Nucleus accumbens (tissue), 56 donors: Measurements from ENCODE around the gene ENTR1.
"Not testable (repeated sequence)": the region's sequence is repeated elsewhere in the genome, so short reads cannot be mapped to it uniquely, and the experiment has no call there.

Source experiments
- DNase-seq, 56 donors: peaks; one replicate each; lab custom pipeline; 2025; lab: John Stamatoyannopoulos, UW

Gene ENTR1

DNA sequence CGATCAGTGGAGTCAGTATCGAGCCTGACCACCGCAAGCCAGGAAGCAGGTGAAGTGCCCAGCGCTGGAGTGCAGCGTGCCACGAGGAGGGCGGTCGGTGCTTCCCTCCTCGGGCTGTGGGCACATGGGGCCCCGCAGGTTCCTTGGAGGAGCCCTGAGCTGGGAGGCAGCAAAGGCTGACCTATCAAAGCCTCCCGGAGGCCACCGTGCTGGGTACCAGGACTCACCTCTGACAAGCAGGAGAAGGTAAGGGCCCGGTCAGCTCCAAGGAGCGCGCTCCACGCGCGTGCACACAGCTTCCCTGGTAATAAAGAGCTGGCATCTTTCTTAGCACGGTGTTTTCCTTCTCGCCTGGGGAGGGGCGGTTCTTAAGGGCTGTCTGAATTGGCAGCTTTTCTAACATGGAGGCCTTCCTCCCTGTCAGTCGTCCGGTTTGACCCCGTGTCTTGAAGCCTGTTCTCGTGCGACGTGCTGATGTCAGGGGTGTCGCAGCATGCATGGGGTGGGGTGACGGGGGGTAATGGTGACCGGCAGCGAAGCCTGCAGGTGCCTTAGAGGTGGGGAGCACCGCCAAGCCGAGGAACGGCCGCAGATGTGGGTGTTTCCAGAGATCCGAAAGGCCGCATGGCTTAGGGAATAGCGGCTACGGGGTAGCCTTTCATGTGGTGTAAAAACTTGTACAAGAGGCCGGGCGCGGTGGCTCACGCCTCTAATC lies 13.2 kb upstream of the ENTR1 start:
- DNase-seq = no peak

DNA sequence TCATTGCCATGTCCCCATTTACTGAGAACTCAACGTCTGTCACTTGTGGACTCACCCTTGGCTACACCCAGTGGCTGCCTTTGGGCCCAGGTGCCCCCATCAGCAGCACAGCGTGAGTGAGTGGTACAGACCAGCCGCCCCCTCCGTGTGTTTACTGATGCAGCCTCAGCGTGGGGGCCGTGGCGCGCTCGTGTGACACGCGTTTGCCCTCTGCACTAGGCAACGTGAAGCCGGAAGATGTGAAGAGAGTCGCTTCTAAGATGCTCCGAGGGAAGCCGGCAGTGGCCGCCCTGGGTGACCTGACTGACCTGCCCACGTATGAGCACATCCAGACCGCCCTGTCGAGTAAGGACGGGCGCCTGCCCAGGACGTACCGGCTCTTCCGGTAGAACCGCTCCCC lies 12.5 kb upstream of the ENTR1 start:
- no peak for DNase-seq

DNA sequence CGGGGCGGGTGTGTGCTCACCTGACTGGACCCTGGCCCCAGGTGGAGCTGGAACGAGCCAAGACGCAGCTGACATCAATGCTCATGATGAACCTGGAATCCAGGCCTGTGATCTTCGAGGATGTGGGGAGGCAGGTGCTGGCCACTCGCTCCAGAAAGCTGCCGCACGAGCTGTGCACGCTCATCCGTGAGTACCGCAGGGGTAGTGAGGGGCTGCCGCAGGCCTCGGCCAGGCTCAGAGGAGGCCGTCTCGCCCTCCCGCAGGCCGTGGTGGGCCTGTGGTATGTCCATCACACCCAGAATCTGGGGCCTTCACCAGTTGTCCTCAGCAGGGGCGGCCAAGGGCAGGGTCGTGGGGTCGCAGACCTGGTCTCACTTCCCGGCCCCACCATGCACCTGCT lies 11.4 kb upstream of the ENTR1 start:
- DNase-seq = no peak

DNA sequence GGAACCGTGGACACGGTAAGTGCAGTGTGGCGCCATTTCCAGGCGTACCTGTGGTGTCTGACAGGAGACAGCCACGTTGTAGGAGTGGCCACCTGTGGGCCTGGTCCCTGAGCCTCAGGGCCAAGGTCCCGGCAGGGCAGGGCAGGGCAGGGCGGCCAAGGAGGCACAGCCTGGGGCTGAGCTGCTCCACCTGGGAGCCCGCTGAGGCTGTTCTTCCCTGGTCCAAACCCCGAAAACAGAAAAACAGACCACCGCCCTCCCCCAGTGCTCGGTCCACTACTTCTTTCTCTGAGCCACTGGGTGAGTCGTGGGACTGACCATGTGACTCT lies 8.6 kb upstream of the ENTR1 start:
- DNase-seq = no peak

DNA sequence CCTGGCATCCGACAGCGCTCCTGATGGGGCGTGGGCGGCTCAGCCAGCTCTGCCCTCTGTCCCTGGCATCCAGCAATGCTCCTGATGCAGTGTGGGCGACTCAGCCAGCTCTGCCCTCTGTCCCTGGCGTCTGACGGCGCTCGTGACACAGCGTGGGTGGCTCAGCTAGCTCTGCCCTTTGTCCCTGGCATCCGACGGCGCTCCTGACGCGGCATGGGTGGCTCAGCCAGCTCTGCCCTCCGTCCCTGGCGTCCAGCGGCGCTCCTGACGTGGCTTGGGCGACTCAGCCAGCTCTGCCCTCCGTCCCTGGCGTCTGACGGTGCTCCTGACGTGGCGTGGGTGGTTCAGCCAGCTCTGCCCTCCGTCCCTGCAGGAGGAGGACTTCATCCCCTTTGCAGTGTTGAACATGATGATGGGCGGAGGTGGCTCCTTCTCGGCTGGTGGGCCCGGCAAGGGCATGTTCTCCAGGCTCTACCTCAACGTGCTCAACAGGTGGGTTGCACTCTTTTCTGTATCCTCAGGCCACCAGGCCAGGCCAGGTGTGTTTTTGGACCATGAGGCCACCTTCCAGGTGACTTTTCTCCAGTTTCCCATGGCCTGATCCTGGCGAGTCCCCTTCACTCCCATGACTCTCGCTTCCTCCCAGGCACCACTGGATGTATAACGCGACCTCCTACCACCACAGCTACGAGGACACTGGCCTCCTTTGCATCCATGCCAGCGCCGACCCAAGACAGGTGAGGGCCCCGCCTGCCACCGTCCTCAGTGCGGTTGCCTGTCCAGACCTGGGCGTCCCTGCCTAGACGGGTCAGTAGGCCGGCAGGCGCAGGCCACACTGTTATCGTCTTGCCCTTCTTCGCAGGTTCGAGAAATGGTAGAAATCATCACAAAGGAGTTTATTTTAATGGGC lies 8.0 kb upstream of the ENTR1 start:
- no peak for DNase-seq

DNA sequence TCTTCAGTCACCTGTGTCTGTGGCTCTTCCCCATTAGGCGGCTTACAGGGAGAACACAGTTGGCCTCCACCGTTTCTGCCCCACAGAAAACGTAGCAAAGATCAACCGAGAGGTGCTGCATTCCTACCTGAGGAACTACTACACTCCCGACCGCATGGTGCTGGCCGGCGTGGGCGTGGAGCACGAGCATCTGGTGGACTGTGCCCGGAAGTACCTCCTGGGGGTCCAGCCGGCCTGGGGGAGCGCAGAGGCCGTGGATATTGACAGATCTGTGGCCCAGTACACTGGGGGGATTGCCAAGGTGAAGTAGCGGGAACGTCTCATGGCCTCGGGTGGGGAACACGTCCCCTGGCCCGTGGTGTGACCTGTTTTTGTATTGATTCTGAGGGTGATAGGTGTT lies 6.5 kb upstream of the ENTR1 start:
- DNase-seq = no peak

DNA sequence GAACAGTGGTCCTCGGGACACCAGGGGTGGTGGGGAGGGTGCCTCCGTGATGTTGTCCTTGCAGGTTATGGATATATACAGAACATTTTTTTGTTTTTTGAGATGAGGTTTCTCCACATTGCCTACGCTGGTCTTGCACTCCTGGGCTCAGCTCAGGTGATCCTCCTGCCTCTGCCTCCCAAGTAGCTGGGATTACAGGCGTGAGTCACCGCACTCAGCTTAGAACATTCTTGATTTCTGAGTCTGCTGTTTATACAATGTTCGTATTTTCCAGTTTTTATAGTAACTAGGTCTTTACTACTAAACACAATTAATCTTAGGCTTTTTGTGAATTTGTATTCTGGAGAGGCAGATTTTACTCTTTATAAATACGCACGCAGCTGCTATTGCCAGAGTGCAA lies 6.0 kb upstream of the ENTR1 start:
- no peak for DNase-seq

DNA sequence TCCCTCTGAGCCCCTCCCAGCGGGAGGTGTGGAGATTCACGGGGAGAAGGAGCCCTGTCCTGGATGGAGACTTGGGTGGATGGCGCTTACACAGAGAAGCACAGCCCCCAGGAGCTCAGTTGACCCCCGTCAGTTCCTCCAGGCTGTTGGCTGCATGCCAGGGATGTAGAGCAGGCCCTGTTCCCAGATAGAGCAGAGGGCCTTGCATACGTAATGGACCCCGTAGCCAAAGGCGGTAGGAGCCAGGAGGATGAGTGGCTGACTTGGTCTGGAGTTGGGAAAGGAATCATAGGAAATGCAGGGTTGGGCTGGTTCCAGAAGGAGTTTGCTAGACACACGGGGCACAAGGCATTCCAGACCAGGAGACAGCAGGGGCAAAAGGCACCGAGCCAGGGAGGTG lies 2.5 kb upstream of the ENTR1 start:
- DNase-seq = peak in 13 of 56 donors; percentile 7 to 50 (median 20)

DNA sequence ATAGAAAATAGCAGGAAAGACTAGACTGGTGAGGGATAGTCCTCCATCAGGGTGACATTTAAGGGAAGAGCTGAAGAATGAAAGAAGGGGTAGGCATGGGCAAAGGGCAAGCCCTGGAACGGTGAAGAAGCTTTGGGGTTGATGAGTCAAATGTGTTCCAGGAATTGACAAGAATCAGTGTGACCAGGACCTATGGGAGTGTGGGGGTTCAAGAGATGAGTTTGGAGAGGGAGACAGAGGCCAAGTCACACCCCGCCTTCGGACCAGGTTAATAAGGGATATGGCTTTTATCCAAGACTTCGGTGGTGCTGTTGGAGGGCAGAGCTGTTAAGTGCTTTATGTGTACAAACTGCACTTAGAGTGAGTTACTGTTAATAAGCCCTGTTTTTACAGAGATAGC lies 964 bp upstream of the ENTR1 start:
- no peak for DNase-seq

DNA sequence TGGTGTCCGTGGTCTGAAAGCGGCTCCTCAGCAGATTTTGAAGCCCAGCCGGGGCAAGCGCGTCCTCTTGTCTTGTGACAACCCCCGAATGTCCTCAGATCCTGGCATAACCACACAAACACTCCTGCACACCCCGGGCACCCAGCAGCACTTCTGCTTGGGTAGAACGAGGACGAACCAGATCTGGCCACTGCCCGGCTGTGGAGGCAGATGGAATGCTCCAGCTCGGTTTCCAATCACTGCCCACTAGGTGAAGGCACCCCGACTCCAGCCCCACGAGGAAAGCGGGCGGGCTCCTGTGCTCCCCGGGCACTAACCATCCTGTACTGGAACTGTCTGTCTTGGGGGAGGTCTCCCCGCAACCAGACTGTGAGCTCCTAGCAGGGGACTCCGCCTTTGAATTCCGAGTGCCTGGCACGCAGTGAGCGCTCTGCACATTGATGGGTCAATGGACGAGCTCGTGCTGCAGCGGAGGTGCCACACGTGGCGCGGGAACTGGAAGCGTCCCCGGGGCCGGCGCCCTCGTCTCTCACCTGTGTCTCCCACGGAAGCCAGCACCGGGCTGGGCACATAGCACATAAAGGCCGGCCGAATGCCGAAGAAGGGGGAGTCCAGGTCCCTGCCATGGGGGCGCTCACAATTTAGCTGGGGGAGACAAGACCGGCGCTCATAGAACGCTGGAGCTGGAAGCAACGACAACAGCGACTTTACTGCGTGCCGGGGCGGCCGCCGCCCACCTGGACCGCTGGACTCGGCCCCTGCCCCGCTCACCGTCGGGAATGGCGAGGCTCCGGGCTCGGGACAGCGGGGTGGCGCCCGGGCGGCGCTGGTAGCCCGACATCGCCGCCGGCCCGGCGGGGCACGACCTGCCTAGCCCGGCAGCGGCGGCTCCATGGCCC lies 608 bp downstream of the ENTR1 start:
- peak in 20 of 56 donors; percentile 4 to 49 (median 19) for DNase-seq

DNA sequence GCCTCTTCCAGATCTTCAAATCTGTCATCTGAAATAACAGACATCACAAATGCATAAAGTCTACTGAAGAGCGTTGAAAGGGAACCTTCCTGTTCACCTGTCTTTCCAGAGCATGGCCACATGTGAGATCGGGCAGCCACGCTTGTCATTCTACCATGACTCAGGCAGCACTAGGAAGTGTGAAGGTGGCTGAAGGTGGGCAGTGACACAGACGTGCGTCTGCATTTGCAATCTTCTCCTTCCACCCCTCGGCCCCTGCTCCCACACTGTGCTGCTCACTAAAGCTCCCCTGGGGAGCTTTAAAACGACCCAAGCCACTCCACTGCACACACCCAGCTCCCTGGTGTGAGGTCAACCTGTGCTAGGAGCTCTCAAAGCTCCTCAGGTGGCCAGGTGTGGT lies 2.5 kb downstream of the ENTR1 start:
- DNase-seq = peak in 3 of 56 donors; percentile 2 to 12 (median 3)

DNA sequence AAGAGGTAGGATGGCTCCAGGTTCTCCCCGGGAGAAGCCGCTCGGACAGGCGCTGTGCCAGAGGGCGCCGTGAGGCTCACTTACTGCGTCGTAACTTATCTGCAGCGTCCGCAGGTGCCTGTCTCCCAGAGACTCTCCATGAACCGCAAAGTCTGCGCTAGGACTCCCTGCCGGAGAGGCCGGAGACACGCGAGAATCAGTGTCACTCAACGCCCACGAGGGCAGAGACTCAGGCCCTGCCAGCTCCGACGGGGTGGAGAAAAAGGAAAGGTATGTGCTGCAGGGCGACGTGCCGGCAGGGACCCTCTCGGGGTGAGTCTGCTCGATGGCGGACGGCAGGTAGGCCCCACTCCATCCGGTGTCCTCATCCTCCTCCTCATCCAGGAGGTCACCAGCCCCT lies 3.4 kb downstream of the ENTR1 start:
- not testable (repeated sequence) for DNase-seq

DNA sequence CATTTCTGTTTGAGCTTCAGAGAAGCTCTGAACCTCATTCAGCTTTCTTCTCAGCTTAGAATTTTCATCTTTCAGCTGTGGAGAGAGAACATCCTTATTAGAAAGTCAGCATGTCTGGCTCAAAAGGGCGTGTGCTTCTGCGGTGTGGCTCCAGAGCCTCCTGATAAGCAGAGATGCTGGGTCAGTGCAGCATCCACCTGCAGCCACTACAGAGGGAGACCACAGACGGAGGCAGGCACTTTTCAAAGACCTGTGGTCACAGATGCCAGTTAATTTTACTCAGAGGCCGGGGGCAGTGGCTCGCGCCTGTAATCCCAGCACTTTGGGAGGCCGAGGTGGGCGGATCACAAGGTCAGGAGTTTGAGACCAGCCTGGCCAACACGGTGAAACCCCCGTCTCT lies 4.5 kb downstream of the ENTR1 start:
- not testable (repeated sequence) for DNase-seq

DNA sequence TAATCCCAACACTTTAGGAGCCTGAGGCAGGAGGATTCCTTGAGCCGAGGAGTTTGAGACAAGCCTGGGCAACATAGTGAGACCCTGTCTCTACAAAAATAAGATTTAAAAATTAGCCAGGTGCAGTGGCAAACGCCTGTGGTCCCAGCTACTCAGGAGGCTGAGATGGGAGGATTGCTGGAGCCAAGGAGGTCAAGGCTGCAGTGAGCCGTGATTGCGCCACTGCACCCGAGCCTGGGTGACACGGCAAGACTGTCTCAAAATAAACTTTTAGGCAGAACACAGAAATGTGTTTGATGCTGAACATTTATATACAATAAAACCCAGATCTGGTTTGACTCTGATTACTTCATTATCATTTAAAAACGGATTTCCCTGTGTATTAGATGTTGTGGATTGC lies 4.9 kb downstream of the ENTR1 start:
- no peak for DNase-seq

DNA sequence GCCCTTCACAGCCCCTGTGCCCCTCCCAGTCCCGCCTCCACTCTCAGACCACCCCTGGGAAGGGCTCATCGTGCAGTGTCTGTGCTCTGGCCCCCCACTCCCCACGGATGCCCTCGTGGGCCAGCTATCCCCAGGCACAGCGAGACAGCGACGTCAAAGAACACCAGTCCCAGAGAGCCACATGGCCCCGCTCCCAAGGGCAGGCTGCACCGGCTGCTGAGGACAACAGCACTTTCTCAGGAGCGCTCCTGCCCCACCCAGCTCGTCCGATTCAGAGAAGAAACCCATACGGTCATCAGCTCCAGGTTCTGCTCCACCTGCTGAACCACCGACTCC lies 5.6 kb downstream of the ENTR1 start:
- DNase-seq = no peak

DNA sequence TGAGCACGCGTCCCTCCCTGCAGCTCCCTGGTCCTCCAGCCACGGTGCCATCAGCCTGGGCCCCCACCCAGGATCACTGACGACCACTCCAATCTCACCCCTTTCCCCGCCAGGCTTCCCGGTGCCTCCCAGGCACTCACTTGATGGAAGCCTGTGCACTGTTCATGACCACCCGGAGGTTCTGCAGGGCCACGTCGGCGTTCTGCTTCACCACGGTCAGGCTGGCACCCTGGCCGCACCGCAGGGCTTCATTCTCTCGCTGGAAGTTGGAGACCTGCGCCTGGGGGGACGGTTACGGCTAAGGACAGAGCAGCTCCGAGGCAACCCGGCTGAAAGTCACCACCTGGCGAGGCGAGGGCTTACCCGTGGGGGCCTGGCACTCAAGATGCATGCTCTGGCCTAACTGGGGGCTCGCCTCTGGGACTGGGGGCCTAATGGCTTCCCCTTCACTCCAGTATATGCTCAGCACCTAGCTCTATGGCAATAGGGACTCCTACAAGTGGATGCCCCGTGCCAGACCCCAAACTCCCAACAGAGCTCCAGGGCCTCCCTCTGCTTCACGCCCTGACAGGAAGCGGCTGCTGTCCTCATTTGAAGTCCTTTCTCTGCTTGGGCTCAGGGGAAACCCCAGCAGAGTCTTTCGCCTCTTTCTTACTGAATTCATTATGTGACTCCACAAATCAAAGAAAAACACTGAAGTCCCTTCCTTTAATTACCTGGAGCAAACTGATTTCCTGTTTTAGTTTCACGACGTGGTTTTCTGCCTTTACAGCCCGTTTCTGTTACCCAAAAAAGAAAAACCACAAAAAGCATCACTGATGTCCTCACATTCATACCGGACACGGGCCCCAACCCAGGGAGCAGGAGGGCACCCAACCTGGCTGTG lies 6.3 kb downstream of the ENTR1 start:
- DNase-seq = no peak

DNA sequence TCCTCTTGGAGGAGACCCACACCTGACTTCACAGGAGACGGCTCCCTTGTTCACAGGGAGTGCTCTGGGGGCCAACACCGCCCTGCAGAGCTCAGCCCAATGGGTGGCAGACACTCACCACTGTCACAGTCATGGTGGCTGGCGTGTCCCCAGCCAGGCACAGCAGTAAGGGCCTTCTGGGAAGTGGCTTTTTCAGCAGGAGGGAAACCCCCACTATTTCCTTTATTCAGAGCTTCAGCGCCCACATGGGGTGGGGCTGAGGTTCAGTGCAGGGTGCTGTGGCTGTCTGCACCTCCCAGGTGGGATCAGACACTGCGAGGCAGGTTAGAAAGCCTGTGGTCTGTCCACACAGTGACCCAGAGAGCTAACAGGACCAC lies 6.9 kb downstream of the ENTR1 start:
- no peak for DNase-seq

DNA sequence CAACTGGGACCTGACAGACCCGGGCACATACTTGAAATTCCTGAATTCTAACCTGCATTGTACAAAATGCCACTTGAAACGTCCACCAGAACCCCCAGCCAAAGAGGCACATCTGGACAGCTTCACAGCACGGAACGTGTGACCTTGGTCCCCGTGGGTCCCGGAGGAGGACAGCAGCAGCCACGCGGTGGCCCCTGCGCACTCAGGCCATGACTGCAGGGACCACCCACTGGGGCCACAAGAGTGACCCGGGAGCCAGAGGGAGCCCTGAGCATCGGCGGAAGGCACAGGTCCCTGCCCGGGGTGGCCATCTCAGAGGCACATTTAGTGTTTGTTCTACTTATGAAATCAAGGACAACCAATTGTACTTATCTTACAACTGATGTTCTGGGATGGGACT lies 8.3 kb downstream of the ENTR1 start:
- no peak for DNase-seq

DNA sequence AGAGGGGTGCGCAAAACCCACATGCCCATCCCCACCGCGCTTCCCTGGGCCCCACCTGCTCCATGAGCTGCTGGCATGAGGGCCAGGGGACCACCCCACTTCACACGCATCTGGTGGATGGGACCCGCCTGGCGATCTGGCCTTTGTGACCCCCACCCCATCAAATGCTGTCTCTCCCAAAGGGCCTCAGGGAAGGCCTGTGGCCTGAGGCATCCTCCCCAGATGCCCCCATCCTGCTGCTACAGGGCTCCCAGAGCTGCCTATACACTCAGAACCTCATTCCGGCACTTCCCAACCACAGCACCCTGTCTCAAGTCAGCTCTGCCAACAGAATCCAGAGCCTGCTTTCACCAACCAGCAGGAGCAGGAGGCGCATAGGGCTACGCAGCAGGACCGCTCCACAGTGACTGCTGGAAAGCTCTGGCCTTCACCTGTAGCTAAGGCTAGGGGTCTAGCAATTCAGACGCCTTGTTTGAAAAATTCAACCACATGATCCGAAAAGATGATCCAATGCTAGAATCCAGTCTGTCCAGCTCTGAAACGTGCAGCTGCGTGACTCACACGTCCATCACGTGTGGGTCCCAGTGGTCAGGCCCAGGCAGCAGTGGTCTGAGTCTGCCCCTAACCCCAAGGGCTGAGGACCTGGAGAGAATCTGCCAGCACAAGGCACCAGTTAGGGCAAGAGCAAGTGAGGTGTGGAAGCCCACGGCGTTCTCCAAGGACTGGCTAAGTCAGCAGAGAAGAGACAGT lies 9.1 kb downstream of the ENTR1 start:
- no peak for DNase-seq
